GM19397 (cell line): Measurements from ENCODE around the gene CAST.
A peak's percentile ranks its signal among the peaks of the same experiment; 100 is the strongest.

Experiments
- ATAC-seq: cut with Tn5 transposase; IDR thresholded peaks from one replicate; pipeline ENCODE4 v1.9.1; 2021; ENCODE audit warnings: mild to moderate bottlenecking, moderate library complexity; ENCODE audit not compliant: unreplicated experiment

The CAST gene

DNA sequence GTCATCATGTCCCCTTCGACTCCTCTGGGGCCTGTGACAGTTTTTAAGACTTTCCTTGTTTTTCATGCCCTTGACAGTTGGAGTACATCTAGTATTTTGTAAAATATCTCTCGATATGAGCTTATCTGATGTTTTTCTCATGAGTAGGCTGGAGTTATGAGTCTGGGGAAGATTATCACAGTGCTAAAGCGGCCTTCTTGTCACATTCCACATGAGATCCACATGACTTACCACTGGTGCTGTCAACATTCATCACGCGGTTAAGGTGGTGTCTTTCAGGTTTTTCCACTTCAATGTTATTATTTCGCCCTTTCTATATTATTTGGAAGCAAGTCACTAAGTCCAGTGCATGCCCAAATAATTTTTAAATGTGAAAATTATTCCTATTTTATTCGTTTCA, 17.1 kb upstream of the CAST start:
- no peak for ATAC-seq

- ATAC-seq: no peak
Observed at GRCh38 chr5:96648023-96648422, 14.2 kb upstream of the CAST start.

DNA sequence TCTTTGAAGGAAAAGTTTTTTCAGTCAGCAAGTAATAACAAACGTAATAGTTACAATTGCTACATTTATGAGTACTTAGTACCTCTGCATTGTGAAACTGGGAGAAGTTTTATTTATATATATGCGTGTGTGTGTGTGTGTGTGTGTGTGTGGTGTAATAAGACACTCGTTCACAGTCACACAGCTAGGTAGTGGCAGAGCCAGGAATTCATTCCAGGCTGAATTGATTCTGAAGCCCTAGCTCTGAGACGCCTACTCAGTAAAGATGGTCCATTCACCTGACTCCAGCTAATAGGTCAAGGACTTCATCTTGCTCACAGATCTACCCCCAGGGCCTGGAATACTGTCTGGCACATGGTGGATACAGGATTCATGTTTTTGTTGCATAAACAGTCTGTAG, 13.6 kb upstream of the CAST start:
- no peak for ATAC-seq

DNA sequence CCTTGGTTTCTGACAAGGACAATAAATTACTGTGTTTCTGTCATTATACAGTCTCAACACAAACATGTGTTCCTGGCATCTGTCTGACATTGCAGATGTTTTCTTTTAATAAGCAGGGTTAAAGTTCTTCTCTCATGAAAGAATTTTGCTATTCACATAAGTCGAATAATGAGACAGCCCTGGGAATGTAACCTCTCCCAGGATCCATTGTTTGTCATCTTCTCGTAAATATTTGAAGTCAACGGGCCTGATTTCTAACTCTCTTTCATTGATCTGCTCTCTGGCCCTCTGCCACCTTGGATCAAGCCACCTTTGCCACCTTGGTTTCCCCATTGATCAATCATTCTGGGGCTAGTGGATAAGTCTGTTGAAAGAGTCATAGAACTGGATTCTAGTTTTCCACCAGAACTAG, 12.9 kb upstream of the CAST start:
- no peak for ATAC-seq

GRCh38 chr5:96649681-96650540, 12.3 kb upstream of the CAST start:
- ATAC-seq: no peak

- no peak for ATAC-seq
Observed at GRCh38 chr5:96651047-96651446, 11.1 kb upstream of the CAST start.

DNA sequence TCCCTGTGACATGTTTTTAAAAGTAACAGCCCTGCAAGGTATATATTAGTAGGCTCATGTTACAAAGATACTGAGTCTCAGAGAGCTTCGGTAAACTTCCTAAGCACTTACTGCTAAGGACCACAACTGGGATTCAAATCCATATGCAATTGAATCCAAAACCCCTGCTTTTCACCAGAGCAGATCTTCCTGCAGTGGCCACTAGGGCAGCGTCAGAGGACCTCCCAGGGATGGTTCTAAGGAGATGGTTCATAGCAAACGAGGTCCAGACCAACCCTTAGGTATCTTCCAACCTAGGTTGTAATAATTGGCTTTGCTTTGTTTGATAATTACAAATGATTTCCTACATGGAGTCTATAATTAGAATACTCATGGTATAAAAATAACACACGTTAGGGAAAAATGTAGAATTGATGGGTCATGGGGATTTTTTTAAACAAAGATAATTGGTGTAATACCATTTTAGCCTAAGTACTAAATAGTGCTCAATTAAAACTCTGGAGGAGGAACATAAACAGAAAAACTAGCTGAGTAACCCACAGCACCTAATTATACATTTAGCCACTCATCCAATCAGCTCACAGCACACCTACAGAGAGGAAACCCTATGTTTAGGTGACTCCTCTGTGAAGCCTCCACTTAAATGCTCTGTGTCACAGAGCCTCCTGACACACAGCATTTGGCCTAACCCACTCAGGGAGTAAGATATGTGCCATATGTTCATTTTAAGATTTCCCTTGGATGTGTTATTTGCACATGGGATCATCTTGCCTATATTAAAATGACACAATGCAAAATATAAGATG, 10.0 kb upstream of the CAST start:
- no peak for ATAC-seq

DNA sequence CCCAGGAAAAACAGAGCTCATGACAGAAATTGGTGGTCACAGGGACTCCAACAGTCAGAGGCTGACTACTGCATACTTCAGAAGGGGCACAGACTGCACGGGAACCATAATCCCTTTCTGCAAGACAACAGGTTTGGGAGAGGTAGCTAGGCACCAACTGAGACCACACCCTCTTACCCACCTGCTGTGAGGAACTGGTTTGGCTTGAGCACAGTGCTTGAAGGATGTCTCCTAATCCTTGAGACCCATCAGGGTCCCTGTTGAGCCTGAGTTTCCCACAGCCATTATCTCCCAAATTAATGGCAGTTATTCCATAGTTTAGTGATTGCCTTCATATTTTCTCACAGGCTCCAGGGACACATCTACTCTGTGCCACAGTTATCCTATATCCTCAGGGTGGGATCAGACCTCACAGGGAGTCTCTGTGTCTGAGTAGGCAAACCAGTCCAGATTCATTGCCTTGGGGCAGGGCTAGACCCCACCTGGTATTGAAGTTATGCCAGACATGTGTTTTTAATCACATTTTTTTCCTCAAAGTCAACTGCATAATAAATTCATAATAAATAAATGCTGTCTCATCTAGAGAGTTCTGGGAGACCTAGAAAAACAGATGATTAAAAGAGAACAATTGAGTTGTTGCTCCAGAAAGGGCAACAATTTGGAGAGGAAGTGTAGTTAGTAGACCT, 9.3 kb upstream of the CAST start:
- no peak for ATAC-seq

- ATAC-seq: no peak
Observed at GRCh38 chr5:96654209-96654608, 8.0 kb upstream of the CAST start.

- ATAC-seq: no peak
Observed at GRCh38 chr5:96655085-96655484, 7.1 kb upstream of the CAST start.

DNA sequence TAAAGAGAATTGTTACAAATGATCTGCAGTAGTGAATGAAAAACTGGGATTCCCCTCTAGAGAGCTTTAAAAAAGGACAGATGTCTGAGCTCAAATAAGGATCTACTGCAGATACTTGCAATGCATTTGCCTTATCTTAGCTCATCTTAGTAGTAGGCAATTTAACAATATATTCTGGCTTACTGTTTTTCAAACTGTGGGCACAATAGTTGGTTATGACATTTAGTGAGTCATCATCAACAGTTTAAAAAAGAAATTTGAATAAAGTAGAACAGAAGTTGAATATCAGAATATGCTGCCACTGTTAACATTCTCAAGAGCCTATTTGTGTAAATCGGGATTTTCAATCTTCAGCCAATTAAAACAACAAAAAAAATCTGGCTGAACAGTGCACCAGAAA, 6.7 kb upstream of the CAST start:
- ATAC-seq: no peak

GRCh38 chr5:96657068-96657467, 5.1 kb upstream of the CAST start:
- ATAC-seq: peak; percentile 53

GRCh38 chr5:96658272-96658671, 3.9 kb upstream of the CAST start:
- ATAC-seq: no peak

GRCh38 chr5:96659170-96659569, 3.0 kb upstream of the CAST start:
- ATAC-seq: no peak

DNA sequence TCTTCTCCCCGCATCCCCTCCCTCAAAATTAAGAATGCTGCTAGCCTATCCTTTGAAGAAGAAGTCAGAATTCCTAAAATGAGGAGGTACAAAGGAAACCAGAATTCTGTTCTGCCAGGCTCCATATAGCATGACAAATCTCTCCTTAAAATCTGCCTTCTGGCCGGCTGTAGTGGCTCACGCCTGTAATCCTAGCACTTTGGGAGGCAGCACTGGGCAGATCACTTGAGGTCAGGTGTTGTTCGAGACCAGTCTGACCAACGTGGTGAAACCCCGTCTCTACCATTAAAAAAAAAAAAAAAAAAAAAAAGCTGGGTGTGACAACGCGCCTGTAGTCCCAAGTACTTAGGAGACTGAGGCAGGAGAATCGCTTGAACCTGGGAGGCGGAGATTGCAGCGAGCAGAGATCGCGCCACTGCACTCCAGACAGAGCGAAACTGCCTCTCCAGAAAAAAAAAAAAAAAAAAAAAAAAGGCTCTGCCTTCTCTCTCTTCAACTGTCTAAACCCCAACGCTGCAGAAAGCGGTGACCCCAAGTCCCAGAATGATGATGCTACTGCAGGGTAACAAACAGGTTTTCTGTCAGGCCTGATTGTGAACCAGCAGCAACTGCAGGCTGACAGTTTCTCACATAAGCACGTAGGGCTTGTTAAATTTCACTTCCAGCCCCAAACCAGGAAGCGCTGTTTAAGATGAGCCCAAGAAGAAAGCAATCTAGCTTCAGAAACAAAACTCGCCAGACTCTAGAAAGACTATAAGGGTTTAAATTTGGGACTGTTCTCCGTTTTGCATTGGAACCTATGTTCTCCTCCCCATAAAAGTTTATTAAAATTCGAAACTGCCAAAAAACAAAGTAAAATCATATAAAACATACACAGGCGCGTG, 963 bp upstream of the CAST start:
- peak; percentile 17 for ATAC-seq

DNA sequence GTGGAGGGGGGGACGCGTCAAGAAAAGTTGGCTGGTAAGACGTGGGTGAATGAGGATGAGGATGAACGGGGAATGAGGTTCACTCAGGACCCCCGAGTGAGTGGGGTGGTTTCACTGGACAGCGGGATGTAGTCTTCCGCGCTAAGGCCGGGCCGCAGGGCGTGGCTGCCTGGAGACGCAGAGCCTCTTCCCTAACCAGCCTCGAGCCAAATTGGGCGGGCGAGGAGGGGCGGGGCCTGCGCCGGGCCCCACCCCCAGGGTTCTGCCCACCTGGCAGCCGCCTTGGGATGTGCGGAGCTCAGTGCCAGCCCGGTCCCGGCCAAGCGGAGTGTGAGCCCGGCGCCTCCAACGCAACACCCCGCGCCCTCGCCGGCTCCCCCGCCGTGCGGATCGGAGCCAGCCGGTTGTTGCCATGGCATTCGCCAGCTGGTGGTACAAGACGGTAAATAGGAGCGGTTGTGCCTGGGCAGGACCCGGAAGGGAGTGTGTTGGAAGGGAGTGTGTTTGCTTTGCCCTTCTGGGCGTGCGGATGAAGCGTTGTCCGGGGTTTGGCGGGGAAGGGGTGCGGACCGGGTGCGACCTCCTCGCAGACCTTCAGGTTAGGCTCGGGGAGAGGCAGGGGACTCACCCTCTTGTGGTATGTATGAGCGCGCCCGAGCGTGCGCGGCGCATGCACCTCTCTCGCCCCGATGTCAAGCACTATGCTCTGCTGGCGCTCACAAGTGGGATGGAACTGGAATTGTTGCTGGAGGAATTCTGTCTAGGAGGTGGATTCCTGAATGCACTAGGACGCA, 746 bp downstream of the CAST start:
- peak; percentile 79 for ATAC-seq

GRCh38 chr5:96663608-96664007, 1.4 kb downstream of the CAST start:
- no peak for ATAC-seq

- ATAC-seq: no peak
Observed at GRCh38 chr5:96664669-96665068, 2.5 kb downstream of the CAST start.

DNA sequence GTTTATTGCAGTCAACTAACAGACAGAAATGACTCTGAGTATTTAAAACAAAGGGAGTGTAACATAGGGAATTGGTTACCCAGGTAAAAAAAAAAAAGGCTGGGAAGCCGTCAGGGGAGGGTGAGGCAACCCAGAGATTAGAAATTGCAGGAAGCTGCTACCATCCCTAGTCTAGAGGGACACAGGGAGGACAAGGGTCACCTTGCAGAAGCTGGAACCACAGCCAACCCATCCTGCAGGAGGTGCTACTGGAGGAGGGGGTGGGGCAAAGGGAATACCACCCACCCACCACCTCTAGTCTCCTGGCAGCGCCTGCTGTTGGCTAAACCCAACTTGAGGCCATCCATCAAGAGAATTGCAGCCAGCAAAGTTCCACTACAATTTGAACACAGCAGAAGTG, 6.5 kb downstream of the CAST start:
- ATAC-seq: no peak

DNA sequence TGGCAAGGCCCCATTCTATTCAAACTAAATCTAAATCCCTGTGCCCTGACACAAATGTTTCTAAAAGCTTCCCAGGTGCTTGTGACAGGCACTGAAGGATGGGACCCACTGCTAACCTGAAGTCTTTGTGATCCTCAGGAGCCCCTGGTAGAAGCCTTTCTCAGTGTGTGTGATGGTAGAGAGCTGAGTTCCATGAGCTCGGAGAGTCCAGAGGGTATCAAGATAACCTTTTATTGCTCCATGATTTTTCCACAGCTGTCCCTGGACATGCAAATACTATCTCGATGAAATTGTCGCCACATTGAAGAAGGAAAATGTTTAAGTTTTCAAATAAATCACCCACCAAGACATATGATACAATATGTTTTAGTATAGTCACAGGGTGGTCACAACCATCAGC, 7.7 kb downstream of the CAST start:
- no peak for ATAC-seq
